NCI-H1417 treated with DMSO at 0.1 percent for 48 hours (cell line): Measurements from ENCODE around the gene STARD7.

Source experiments
- DNase-seq: peaks from one replicate; lab custom pipeline; 2025; lab: John Stamatoyannopoulos, UW

STARD7 gene

DNA sequence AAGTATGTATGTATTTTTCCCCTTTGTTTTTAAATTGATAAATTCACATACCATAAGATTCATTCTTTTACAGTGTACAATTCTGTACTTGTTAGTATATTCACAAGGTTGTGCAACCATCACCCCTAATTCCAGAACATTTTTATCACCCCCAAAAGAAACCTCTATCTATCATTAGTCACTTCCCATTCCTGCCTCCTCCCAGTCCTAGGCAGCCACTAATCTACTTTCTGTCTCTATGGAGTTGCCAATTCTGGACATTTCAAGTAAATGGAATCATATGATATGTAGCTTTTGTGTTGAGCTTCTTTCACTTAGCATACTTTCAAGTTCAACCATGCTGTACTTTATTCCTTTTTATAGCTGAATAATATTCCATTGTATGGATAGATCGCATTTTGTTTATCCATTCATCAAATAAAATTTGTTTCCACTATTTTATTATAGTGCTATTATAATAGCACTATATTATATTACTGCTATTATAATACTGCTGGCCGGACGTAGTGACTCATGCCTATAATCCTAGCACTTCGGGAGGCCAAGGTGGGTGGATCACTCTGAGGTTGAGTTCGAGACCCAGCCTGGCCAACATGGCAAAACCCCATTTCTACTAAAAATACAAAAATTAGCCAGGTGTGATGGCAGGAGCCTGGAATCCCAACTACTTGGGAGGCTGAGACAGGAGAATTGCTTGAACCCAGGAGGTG is 10.9 kb downstream of the STARD7 start:
- no peak for DNase-seq

DNA sequence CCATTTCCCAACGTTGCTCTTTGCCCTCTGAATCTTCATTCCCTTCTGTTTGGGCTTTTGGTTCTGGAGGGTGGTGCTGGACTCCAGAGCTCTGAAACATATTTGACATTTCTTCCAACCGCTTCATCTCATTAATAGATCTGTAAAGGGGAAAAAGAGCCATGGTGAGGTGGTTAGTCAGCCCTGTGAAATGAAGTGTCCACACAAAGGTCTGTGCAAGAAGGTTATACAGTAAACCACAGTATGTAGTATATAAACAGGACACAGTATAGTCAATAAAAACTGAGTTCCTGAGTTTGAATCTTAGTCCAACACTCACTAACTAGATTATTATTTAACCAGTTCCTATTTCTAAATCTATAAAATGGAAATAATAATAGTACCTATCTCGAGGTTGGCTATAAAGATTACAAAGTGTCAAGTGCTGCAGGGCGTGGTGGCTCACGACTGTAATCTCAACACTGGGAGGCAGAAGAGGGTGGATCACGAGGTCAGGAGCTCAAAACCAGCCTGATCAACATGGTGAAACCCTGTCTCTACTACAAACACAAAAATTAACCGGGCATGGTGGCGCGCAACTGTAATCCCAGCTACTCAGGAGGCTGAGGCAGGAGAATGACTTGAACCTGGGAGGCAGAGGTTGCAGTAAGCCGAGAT is 13.1 kb downstream of the STARD7 start:
- DNase-seq, result no peak

DNA sequence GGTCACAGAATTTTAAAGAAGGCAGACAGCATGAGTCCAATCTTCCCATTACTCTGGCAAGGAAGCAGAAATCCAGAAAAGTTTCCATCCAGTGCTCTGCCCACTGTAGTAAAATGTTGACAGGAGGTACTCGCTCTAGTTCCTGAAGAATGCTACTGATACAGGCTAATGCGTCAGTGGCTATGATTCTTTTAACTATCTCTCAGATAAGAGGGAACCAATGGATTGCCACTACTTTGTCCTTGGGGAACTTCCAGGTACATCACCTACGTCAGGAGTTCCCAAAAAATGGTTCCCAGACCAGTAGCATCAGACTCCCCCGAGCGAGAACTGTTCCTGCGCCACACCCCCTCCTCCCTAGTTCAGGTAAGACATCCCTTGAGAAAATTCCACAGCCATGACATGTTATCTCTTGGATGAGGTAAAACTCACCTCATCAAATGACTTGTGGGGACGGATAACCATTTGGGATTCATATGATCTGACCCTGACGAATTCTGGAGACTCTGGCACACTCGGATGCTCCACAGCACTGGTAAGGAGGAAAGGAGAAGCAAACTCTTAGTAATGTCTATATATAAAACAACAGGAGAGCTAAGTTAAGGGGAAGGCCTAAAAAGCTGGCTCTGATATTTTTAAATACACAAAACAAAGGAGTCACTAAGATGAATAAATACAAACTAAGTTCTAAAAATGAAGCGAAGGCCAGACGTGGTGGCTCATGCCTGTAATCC is 16.5 kb downstream of the STARD7 start:
- no peak for DNase-seq

DNA sequence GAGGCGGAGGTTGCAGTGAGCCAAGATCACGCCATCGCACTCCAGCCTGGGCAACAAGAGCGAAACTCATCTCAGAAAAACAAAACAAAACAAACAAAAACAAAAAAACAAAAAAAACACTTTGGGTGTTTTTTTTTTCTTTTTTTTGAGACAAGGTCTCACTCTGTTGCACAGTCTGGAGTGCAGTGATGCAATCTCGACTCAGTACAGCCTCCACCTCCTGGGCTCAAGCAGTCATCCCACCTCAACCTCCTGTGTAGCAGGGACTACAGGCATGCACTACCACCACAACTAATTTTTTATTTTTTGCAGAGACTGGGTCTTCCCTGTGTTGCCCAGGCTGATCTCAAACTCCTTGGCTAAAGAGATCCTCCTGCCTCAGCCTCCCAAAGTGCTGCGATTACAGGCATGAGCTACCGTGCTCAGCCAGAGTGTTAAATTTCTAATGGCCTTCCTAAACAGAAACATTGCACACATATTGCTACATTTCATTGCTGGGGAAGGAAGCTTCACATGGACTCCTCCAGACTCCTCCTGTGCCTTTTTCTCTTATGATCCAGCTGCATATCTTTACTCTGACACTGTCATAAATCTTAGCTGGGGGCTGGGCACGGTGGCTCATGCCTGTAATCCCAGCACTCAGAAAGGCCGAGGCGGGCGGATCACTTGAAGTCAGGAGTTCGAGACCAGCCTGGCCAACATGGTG is 19.7 kb downstream of the STARD7 start:
- no peak for DNase-seq

DNA sequence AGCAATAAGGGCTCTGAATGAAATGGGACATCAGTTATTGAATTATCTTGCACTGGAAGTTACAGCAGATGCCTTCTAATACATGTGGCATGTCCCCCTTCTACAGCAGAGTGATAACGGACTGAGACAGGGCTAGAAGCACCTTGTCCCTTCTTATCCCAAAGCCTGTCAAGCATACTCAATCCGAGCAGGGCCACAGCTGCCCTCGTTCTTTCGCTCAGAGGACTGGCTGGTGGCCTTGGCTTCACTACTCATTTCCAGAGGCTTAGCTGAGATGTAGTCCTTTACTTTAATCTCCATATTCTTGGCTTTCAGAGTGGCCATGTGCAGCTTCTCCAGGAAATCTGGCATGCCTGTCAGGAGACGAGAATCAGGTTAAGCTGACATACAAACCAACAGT is 22.1 kb downstream of the STARD7 start:
- no peak for DNase-seq

DNA sequence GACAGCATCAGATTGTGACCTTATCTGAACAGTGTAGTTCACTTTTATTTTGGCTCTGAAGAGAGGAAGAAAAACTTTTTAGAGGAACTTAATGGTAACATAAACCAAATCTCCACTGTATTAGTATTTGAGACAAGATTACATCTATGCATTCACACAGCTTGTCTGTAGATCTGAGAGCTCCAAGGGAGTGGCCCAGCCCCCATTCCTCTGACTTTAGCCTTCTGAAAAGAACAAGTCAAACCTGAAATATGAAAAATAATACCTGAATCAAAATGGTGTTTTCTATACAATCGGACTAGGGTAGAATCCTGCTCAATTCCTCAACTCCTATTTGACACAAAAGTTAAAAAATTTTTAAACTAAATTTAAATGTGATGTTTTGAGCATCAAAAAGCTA is 23.1 kb downstream of the STARD7 start:
- DNase-seq, result no peak

DNA sequence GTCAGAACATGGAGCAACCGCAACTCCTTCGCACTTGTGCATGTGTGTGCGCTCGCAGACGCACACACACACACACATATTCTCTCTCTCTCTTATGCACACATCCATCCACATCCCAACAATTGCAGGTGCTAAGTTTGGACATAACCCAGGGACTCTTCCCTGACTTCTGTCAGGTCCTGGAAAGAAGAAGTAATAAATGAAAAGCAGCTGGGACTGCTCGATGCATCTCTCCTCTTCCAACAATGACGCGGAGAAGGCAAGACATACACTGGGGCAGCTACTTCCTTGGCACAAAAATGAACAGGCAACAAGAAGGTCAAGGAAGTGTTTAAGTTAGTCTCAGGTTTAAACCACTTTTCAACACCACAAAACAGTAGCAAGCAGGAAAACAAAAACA is 23.6 kb downstream of the STARD7 start:
- no peak for DNase-seq

DNA sequence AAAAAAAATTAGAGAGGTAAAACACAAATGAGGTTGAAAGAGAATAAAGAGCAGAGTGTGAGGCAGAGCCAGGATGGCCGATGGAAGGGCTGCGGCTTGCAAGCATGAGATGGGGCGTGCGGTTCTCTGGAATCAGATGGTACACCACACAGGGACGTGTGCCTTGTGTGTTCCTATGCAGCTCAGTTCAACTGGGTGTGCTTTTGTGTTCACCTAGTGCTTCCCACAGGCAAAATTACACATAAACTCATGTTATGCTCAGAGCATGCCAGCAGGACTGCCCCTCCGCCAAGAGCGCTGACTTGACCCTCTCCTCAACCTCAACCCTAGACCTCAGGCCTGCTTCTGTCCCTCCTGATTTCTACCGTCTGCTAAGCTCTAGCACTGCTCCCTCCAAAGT is 24.4 kb downstream of the STARD7 start:
- DNase-seq, result no peak

DNA sequence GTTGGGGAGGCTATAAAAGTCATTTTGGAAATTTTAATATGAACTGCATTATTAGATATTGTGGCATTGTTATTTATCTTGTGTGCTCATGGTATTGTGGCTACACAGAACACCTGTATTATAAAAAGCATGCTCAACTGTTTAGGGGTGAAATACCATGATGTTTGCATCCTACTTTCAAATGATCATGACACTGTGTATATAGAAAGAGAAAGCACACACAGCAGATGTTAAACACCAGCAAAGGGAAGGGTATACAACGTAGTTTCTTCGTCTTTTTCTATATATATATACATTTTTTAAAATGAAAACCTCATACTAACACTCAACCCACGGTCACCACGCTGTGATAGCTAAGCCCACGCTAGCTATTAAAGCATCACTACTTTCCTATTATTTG is 27.1 kb downstream of the STARD7 start:
- no peak for DNase-seq

DNA sequence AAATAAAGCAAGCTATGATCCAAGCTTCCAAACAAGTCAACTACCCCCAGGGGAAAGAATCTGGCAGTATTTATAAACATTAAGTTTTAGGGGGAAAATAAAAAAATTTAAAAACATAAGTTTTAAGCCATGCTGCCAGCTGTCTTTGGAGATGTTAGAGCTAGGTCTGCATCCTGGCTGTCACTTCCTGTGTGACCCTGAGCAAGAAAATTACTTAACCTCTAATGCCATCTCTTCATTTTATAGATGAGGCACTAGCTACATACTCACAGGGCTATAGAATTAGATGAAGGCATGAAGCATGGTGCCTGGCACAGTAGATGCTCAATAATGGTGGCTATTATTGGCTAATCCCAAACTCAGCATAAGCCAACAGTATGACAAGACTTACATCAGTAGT is 28.1 kb downstream of the STARD7 start:
- no peak for DNase-seq

DNA sequence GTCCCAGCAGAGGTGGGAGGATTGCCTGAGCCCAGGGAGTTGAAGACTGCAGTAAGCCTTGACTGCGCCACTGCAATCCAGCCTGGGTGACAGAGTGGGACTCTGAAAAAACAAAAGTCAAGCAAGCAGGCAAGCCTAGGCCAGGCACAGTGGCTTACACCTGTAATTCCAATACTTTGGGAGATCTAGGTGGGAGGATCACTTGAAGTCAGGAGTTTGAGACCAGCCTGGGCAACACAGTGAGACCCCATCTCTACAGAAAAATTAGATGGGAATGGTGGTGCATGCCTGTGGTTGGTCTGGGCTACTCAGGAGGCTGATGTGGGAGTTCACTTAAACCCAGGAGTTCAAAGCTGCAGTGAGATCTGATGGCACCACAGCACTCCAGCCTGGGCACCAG is 28.6 kb downstream of the STARD7 start:
- DNase-seq, result no peak

DNA sequence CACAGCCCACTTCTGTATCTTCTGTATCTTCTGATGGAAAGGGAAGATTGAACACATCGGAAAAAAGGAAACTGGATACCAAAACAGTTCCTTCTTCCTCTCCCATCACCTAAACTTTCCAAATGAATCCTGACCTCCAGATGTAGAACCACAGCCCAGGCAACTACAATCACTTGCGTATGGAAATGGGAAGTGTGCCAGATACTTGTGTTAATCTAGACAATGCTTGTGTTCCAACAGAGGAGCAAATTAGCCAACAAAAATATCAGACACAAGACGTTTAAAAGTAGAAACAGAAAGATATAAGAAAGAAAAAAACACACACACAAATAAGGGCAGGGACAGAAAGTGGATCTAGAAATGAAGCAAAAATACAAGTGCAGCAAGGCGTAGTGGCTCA is 32.0 kb downstream of the STARD7 start:
- no peak for DNase-seq

DNA sequence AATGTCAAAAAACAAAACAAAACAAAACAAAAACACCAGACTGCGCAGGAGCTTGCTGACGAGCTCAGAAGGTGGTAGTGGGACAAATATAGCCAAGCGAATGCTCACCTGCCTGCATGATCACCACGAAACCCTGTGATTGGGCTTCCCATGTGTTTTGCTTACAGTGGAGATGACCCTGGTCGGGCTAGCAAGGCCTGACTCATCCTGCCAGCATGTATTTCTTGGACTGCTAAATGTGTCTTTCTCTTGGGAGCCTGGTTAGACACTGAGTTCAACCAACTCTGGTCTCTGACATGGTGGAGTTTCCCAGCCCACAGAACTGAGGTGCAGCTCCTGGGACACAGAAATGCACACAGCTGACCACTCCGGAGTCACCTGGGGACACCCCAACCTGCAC is 32.7 kb downstream of the STARD7 start:
- DNase-seq, result no peak

DNA sequence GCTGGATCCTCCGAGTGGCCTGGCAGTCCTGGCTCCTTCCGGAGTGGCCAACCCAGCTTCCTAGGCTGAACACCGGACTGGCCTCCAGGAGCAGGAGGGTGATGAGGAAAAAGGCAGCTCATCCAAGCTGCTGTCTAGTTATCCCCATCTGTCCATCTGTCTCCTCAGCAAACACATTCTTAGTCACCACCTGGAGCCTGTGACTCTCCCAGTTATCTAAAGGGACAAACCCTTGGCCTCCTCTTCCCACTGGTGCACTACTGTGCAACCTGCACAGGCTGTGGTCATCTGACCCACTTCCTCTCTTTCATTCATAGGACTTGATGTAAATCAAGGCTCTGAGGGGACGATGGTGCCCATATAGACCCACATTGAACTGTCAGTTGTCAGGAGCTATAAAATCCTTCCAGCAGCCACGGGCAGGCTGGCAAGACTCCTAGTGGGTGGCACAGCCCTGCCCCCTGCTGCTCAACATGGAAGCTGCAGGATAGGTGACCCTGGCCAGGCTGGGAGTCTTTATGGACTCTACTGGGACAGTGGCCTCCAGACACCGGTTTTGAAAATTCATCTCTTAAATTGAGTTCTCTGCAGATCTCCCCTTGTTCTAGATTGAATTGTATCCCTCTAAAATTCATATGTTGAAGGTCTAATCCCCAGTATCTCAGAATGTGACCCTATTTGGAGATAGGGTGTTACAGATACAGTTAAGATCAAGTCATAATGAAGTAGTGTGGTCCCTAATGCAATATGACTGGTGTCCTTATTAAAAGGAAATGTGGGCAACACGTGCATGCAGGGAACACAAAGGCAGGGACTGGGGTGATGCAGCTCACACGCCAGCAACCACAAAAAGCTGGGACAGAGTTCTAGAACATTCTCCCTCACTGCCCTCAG is 34.1 kb downstream of the STARD7 start:
- DNase-seq, result no peak

DNA sequence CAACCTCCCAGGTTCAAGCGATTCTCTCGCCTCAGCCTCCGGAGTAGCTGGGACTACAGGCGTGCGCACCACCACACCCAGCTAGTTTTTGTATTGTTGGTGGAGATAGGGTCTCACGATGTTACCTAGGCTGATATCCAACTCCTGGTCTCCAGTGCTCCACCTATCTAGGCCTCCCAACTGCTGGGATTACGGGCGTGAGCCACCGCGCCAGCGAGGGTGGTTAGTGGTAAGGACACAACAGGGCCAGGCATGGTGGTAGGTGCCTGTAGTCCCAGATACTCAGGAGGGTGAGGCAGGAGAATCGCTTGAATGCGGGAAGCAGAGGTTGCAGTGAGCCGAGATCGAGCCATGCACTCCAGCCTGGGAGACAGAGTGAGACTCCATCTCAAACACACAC is 36.8 kb downstream of the STARD7 start:
- no peak for DNase-seq

DNA sequence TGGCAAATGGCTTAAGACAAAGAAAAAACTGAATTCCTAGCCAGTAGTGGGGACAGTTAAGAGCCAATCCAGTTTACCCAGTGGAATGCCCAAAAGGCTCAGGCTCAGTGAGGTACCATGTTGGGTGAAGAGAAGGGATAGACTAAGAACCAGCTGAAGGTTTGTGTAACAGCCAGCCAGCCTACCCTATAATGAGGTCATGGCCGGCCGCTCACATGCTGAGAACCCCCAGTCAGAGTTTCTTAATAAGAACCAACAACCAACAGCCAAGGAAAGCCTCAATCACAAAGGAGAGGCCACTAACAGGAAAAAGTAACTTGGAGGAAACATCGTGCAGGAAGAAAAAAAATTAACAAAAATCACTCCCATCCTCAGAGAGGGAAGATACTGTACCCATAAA is 38.0 kb downstream of the STARD7 start:
- DNase-seq, result no peak

DNA sequence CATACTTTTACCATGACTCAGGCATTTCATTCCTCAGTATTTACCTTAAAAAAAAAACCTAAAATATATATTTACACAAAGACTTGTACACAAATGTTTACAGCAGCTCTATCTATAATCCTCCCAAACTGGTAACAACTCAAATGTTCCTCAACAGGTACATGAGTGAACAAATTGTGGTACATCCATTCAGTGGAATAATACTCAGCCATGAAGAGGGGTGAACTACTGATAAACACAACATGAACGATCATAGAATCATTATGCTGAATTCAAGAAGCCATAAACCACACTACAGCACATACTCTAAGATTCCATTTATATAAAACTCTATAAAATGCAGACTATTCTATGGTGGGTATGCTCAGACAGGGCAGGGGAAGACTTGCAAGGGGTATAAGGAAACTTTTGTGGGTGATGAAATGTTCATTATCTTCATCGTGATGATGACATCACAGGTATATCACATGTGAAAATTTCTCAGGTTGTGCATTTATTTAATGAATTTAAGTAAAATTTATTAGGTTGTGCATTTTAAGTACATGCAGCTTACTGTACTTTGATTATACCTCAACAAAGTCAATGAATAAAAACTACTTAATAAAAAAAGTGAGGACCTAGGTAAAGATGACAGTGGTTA is 38.6 kb downstream of the STARD7 start:
- no peak for DNase-seq

DNA sequence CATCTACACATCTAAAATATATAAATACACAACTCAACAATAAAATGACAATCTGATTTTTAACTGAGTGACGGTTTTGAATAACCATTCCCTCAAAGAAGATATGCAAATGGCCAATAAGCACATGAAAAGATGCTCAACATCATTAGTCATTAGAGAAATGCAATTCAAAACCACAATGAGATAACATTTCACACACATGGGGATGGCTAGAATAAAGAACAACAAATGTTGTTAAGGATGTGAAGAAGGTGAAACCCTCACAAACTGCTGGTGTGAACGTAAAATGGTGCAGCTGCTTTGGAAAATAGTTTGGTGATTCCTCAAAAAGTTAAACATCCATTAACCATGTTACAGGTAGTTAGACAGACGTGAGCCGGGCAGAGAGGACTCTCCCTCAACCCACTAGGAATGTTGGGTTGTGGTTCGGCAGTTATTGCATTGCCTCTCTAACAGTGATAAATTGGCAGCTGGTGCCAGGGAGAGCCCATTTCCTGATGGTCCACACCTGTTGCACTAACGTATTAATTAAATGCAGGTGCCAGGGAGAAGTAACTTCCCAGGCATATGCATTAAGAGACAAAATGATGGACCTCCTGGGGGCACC is 41.1 kb downstream of the STARD7 start:
- no peak for DNase-seq

DNA sequence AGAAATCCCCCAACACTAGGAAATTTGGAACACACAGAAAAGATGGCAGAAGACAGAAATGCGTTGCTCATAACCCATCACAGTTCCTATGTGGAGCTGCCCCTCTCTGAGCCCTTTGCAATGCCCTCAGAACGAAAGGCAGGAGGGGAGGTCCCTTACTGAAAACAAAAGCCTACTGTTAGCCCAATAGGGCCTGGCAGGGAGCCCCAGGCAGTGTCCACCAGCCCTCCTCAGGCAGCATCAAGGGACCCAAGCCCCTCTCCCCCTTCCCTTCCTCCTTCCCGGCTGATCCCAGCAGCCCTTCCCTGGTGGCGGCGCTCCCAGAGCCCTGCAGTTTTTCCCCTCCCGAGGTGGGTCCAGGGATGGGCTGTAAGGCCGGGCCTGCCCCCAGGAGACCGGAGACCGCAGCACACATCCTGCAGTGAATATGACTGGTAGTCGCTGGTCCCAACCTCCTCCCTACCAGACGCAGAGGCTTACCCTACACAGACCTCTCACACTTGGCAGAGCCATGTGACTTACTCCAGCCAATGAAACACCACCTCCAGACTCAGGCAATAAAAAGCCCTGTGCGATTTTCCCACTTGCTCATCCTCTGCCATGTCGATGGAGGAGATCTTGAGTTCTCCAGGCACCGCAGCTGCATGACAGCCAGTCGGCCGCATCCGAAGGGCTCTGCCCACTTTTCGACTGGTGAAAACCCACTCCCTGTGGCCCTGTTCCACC is 44.0 kb downstream of the STARD7 start:
- DNase-seq, result no peak

DNA sequence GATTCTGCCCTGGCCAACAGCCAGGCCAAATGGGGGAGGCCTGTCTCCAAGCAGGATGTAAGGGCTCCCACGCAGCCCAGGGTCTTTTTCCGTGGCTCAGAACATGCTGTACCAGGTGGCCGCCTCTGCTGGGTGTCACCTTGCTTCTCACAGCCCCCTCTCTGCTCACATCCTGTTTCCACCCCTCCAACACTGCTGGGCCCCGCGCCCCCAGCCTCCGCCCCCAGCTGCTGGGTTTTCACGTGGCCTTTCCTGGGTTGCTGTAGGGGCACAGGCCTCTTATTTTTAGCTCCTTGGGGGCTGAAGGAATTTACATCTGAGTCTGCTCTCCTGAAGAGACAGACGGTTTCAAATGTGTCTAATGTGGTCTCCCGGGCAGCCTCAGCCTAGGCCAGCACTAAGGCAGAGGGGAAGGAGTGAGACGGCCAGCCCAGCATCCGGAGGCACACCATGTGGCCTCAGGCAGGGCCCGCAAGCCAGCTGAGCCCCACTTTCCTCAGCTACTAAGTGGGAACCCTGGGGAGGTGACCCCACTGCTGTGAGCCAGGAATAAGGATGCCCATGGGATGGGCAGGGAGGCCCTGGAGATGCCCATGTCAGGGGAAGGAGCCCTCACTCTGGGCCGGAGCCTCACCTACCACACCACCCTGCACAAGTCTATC is 44.7 kb downstream of the STARD7 start:
- no peak for DNase-seq
